ENCODE results near the gene TARP. TPM values are rescaled to one million over a fixed set of nuclear protein-coding genes. Genes with fewer than 3 reads are reported as not detected.

TARP gene

DNA sequence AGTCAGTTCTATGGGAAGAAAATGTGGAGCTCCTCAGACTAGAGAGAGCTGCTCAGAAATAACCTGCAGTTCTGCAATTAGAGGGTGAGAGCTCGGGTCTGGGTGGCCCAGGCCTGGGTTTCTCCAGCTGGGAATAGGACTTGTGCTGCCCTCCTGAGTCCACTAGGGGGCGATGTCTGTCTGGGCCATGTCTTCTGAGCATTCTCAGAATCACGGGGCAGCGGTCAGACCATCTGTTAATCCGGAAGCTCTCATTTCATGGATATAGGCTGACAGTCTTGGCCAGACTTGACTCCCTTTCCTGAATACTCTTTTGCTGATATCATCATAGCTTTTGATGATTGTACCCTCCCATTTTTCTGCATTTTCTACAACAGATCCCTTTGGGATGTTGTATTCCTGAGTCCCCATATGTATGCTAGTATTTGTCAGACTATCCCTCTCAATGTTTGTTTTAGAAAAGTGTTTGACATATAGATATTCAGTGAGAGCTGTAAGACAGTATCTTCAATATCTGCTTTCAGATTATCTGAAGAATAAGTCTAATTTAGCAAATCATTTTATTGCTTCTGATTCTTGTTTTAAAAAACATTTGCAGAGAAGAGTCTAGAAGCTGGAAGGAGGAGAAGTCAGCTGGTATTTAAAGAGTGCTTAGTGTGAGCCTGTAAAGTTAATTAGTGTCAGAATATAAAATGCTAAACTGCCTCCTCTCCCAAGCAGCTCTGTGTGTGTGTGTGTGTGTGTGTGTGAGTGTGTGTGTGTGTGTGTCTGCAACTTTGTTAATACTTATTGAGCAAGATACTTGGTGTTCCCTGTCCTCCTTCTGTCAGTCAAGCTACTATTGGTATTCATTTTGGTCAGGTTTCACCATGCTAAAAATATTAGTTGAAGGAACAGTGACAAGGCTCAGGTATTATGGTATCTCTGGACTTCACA, 57.4 kb downstream of the TARP start:
- Histone ChIP-seq H3K36me3 (peaks cover 11 to 31% of the 10 kb centered on the region in 2 donors), H3K27ac (no peak overlapping the region), H3K4me3 (replicated peaks in 1 of 3) (no peak overlapping the region), H3K4me1 (peaks cover 11 to 15% of the 10 kb centered on the region in 2 donors), H3K27me3 (no peaks in the 10 kb centered on the region), H3K9me3 (no peaks in the 10 kb centered on the region)
- DNase-seq, result peak; percentile 76 to 83
- TF ChIP-seq POLR2A (IDR thresholded peaks at IDR 0.05), result no peak
- TF ChIP-seq CTCF (IDR thresholded peaks at IDR 0.05), result peak; percentile 73 to 96 (median 90)
- intact Hi-C loops (cut with DNase I), result loop anchor here (5.0 to 10.0 kb wide), 2 partner anchors 99 to 314 kb away; no protein-coding TSS in a partner anchor
- 16 to 18% methylated on average over 4 to 5 of the region's 5 CpGs for WGBS, 2 donors

GRCh38 chr7:38215115-38215514, 58.3 kb downstream of the TARP start:
- DNase-seq, result no peak
- Histone ChIP-seq H3K4me1 (peaks cover 11 to 15% of the 10 kb centered on the region in 2 donors), H3K36me3 (peaks cover 10 to 24% of the 10 kb centered on the region in 2 donors), H3K4me3 (replicated peaks in 1 of 3) (no peak overlapping the region), H3K27me3 (no peaks in the 10 kb centered on the region), H3K27ac (no peak overlapping the region), H3K9me3 (no peaks in the 10 kb centered on the region)
- intact Hi-C loops (cut with DNase I), result loop anchor here (5.0 to 10.0 kb wide), 2 partner anchors 100 to 313 kb away; no protein-coding TSS in a partner anchor
- 56 to 86% methylated on average over 1 of the region's 1 CpG for WGBS, 2 donors
- TF ChIP-seq POLR2A (IDR thresholded peaks at IDR 0.05) (no peak), CTCF (IDR thresholded peaks at IDR 0.05) (no peak)

- intact Hi-C loops (cut with DNase I), result loop anchor here (10.0 kb wide), 1 partner anchor 103 kb away; no protein-coding TSS in a partner anchor
- Histone ChIP-seq H3K4me1 (peaks cover 11 to 15% of the 10 kb centered on the region in 2 donors), H3K9me3 (no peaks in the 10 kb centered on the region), H3K27me3 (no peaks in the 10 kb centered on the region), H3K4me3 (replicated peaks in 1 of 3) (no peak overlapping the region), H3K27ac (peak overlapping the region in 2 of 3 donors; percentile 11 to 20), H3K36me3 (peaks cover 1 to 8% of the 10 kb centered on the region in 2 donors)
- TF ChIP-seq CTCF (IDR thresholded peaks at IDR 0.05) (no peak), POLR2A (IDR thresholded peaks at IDR 0.05) (no peak)
- peak; percentile 57 for DNase-seq
- 26 to 28% methylated on average over 3 of the region's 3 CpGs for WGBS, 2 donors
These were observed 61.5 kb downstream of the TARP start for GRCh38 chr7:38211940-38212339.

GRCh38 chr7:38211486-38211885, 62.0 kb downstream of the TARP start:
- H3K27me3 ChIP-seq, result no peaks in the 10 kb centered on the region
- WGBS, 2 donors, result 89 to 93% methylated on average over 1 of the region's 1 CpG
- TF ChIP-seq POLR2A (IDR thresholded peaks at IDR 0.05) (no peak), CTCF (IDR thresholded peaks at IDR 0.05) (no peak)
- H3K27ac ChIP-seq, result peak overlapping the region in 1 of 3 donors; percentile 20
- no peak overlapping the region for H3K4me3 ChIP-seq (replicated peaks in 1 of 3)
- no peaks in the 10 kb centered on the region for H3K9me3 ChIP-seq
- intact Hi-C loops (cut with DNase I), result loop anchor here (10.0 kb wide), 1 partner anchor 103 kb away; no protein-coding TSS in a partner anchor
- DNase-seq, result no peak
- H3K36me3 ChIP-seq, result peaks cover 0 to 8% of the 10 kb centered on the region in 2 donors
- H3K4me1 ChIP-seq, result peaks cover 11 to 15% of the 10 kb centered on the region in 2 donors

Small RNAs within 50 kb of the gene (small RNA-seq; reads per million reads assigned to genes)
- gene TRGJ1 (not detected), gene TRGJ2 (not detected), gene TRGJP (not detected), gene TRGJP1 (not detected), gene TRGJP2 (not detected), gene TRGVA (not detected)

Other genes with a start within 250 kb of the TARP start
- 10 to 100 TPM; 53.1 to 77.4 (median 62.0) TPM for gene STARD3NL, start 95.4 kb downstream of the TARP start, total RNA-seq